HG02571 (cell line): Measurements from ENCODE around the gene C3orf80.
"Not testable (repeated sequence)": the region's sequence is repeated elsewhere in the genome, so short reads cannot be mapped to it uniquely, and the experiment has no call there.

Source experiments
- ATAC-seq: cut with Tn5 transposase; IDR thresholded peaks from one replicate; pipeline ENCODE4 v1.9.1; 2021; ENCODE audit warnings: mild to moderate bottlenecking, moderate library complexity; ENCODE audit not compliant: unreplicated experiment

The C3orf80 gene

GRCh38 chr3:160210799-160211221, 14.4 kb upstream of the C3orf80 start:
- ATAC-seq = no peak

- no peak for ATAC-seq
Observed at GRCh38 chr3:160213191-160213590, 12.0 kb upstream of the C3orf80 start.

GRCh38 chr3:160217675-160218074, 7.5 kb upstream of the C3orf80 start:
- ATAC-seq = no peak

GRCh38 chr3:160218136-160218535, 7.1 kb upstream of the C3orf80 start:
- no peak for ATAC-seq

GRCh38 chr3:160220038-160220437, 5.2 kb upstream of the C3orf80 start:
- ATAC-seq = no peak

GRCh38 chr3:160221019-160221418, 4.2 kb upstream of the C3orf80 start:
- ATAC-seq = no peak

- no peak for ATAC-seq
Observed at GRCh38 chr3:160224256-160224655, 966 bp upstream of the C3orf80 start.

- ATAC-seq = no peak
Observed at GRCh38 chr3:160224811-160225175, 429 bp upstream of the C3orf80 start.

GRCh38 chr3:160226026-160226907, 1.0 kb downstream of the C3orf80 start:
- peak; percentile 29 for ATAC-seq

- no peak for ATAC-seq
Observed at GRCh38 chr3:160227419-160227818, 2.2 kb downstream of the C3orf80 start.

- no peak for ATAC-seq
Observed at GRCh38 chr3:160232014-160232413, 6.8 kb downstream of the C3orf80 start.

GRCh38 chr3:160240719-160241118, 15.5 kb downstream of the C3orf80 start:
- ATAC-seq = not testable (repeated sequence)

GRCh38 chr3:160245261-160245800, 20.1 kb downstream of the C3orf80 start:
- no peak for ATAC-seq

GRCh38 chr3:160247766-160248165, 22.5 kb downstream of the C3orf80 start:
- ATAC-seq = no peak

- no peak for ATAC-seq
Observed at GRCh38 chr3:160253298-160253697, 28.1 kb downstream of the C3orf80 start.

- ATAC-seq = no peak
Observed at GRCh38 chr3:160257606-160258005, 32.4 kb downstream of the C3orf80 start.

GRCh38 chr3:160259589-160259988, 34.4 kb downstream of the C3orf80 start:
- ATAC-seq = no peak

GRCh38 chr3:160260587-160261270, 35.5 kb downstream of the C3orf80 start:
- no peak for ATAC-seq

GRCh38 chr3:160265088-160265487, 39.9 kb downstream of the C3orf80 start:
- no peak for ATAC-seq
